HG03159 (cell line): Measurements from ENCODE around the gene HGS.
"Not testable (repeated sequence)": the region's sequence is repeated elsewhere in the genome, so short reads cannot be mapped to it uniquely, and the experiment has no call there.

Experiments
- ATAC-seq: cut with Tn5 transposase; IDR thresholded peaks from one replicate; pipeline ENCODE4 v1.9.1; 2021; ENCODE audit warnings: mild to moderate bottlenecking, moderate library complexity; ENCODE audit not compliant: unreplicated experiment

The HGS gene

GRCh38 chr17:81655378-81656117 lies 28.3 kb upstream of the HGS start:
- no peak for ATAC-seq

- no peak for ATAC-seq
Observed at GRCh38 chr17:81656118-81656743, 27.6 kb upstream of the HGS start, which contains the start of gene PDE6G. TSS of gene PDE6G (minus strand) at chr17:81656542. CDS start at chr17:81653305, 3,237 bp downstream.

- no peak for ATAC-seq
Observed at GRCh38 chr17:81656835-81657234, 27.0 kb upstream of the HGS start.

GRCh38 chr17:81659038-81659437 lies 24.8 kb upstream of the HGS start:
- no peak for ATAC-seq

- ATAC-seq = no peak
Observed at GRCh38 chr17:81660441-81660840, 23.4 kb upstream of the HGS start.

GRCh38 chr17:81662002-81662401 lies 21.8 kb upstream of the HGS start:
- no peak for ATAC-seq

GRCh38 chr17:81664051-81664470 lies 19.8 kb upstream of the HGS start:
- ATAC-seq = no peak

GRCh38 chr17:81665205-81666091 lies 18.4 kb upstream of the HGS start:
- peak; percentile 11 for ATAC-seq

GRCh38 chr17:81666092-81666341 lies 17.8 kb upstream of the HGS start:
- peak; percentile 11 for ATAC-seq

- ATAC-seq = peak; percentile 90
Observed at GRCh38 chr17:81666342-81667191, 17.2 kb upstream of the HGS start, which contains the start of the genes CCDC137 and OXLD1. TSS of gene CCDC137 (plus strand) at chr17:81666737. CDS start at chr17:81666767, 30 bp downstream. TSS of gene OXLD1 (minus strand) at chr17:81666605. CDS start at chr17:81666577, 28 bp downstream.

- no peak for ATAC-seq
Observed at GRCh38 chr17:81667754-81668153, 16.1 kb upstream of the HGS start.

- ATAC-seq = no peak
Observed at GRCh38 chr17:81672504-81672903, 11.3 kb upstream of the HGS start.

GRCh38 chr17:81672954-81673353 lies 10.9 kb upstream of the HGS start:
- no peak for ATAC-seq

GRCh38 chr17:81673561-81674258 lies 10.1 kb upstream of the HGS start:
- ATAC-seq = no peak

GRCh38 chr17:81675515-81676221 lies 8.1 kb upstream of the HGS start:
- not testable (repeated sequence) for ATAC-seq

- no peak for ATAC-seq
Observed at GRCh38 chr17:81676906-81677305, 6.9 kb upstream of the HGS start.

- ATAC-seq = no peak
Observed at GRCh38 chr17:81680150-81680549, 3.7 kb upstream of the HGS start.

- no peak for ATAC-seq
Observed at GRCh38 chr17:81681672-81682071, 2.1 kb upstream of the HGS start.

GRCh38 chr17:81682565-81683207 lies 1.1 kb upstream of the HGS start:
- ATAC-seq = no peak
